Astrocyte (in vitro differentiated cells and primary cell): ENCODE data around the gene ANGEL2. TPM values are rescaled to one million over a fixed set of nuclear protein-coding genes. Genes with fewer than 3 reads are reported as not detected.

Experiments used
- DNase-seq: peaks from one replicate; pipeline ENCODE4 v3.0.0-alpha.2; 2010; ENCODE audit warnings: low read depth
- FAIRE-seq: peaks from 2 replicates; lab custom pipeline; 2011; peaks lifted over from hg19 to GRCh38; lab: Jason Lieb, UNC
- H2AFZ ChIP-seq: 2 replicates; pipeline ENCODE4 v1.6.0; 2012; ENCODE audit warnings: low read depth, low read length, inconsistent platforms
- H3K27ac ChIP-seq: 2 replicates; pipeline ENCODE4 v1.5.1; 2011; ENCODE audit warnings: low read depth, low read length, inconsistent platforms
- H3K27me3 ChIP-seq: 2 replicates; pipeline ENCODE4 v1.6.0; 2011; ENCODE audit warnings: low read length, inconsistent platforms; ENCODE audit not compliant: insufficient read depth
- H3K36me3 ChIP-seq: 2 replicates; pipeline ENCODE4 v1.5.1; 2011; ENCODE audit warnings: low read length, inconsistent platforms; ENCODE audit not compliant: insufficient read depth
- H3K4me1 ChIP-seq: 2 replicates; pipeline ENCODE4 v1.5.1; 2011; ENCODE audit warnings: low read length, inconsistent platforms; ENCODE audit not compliant: insufficient read depth
- H3K4me2 ChIP-seq: 2 replicates; pipeline ENCODE4 v1.6.0; 2012; ENCODE audit warnings: low read length, inconsistent platforms
- H3K4me3 ChIP-seq: 2 replicates; pipeline ENCODE4 v1.5.1; 2011; ENCODE audit warnings: low read depth, mild to moderate bottlenecking, low read length, inconsistent platforms; ENCODE audit not compliant: insufficient read depth
- H3K79me2 ChIP-seq: 2 replicates; pipeline ENCODE4 v1.6.0; 2012; ENCODE audit warnings: mild to moderate bottlenecking, low read length, inconsistent platforms; ENCODE audit not compliant: insufficient read depth
- H3K9ac ChIP-seq: 2 replicates; pipeline ENCODE4 v1.6.0; 2012; ENCODE audit warnings: mild to moderate bottlenecking, low read length, inconsistent platforms
- H3K9me3 ChIP-seq: 2 replicates; pipeline ENCODE4 v1.5.1; 2012; ENCODE audit warnings: low read depth, mild to moderate bottlenecking, low read length, inconsistent platforms; ENCODE audit not compliant: insufficient read depth
- H4K20me1 ChIP-seq: 2 replicates; pipeline ENCODE4 v1.6.0; 2012; ENCODE audit warnings: low read length, inconsistent platforms; ENCODE audit not compliant: insufficient read depth
- H3K27ac Mint-ChIP-seq: one replicate; pipeline ENCODE4 v1.8.0; 2021; ENCODE audit warnings: mild to moderate bottlenecking, mixed read lengths; ENCODE audit not compliant: unreplicated experiment
- H3K27me3 Mint-ChIP-seq: one replicate; pipeline ENCODE4 v1.8.0; 2021; ENCODE audit warnings: low read depth, mixed read lengths; ENCODE audit not compliant: unreplicated experiment
- H3K36me3 Mint-ChIP-seq: one replicate; pipeline ENCODE4 v1.8.0; 2021; ENCODE audit warnings: low read depth, mixed read lengths; ENCODE audit not compliant: unreplicated experiment
- H3K4me1 Mint-ChIP-seq: one replicate; pipeline ENCODE4 v1.8.0; 2021; ENCODE audit warnings: low read depth, mixed read lengths; ENCODE audit not compliant: unreplicated experiment
- H3K4me3 Mint-ChIP-seq: one replicate; pipeline ENCODE4 v1.8.0; 2021; ENCODE audit warnings: mild to moderate bottlenecking, moderate library complexity, mixed read lengths; ENCODE audit not compliant: unreplicated experiment
- H3K9me3 Mint-ChIP-seq: one replicate; pipeline ENCODE4 v1.8.0; 2021; ENCODE audit warnings: mild to moderate bottlenecking, mixed read lengths; ENCODE audit not compliant: unreplicated experiment
- EZH2 ChIP-seq: IDR thresholded peaks from 2 replicates; pipeline ENCODE4 v1.6.1; 2012; ENCODE audit warnings: mild to moderate bottlenecking, low read length, inconsistent platforms; ENCODE audit not compliant: insufficient read depth
- total RNA-seq: library from RNA; stranded (reverse); gene quantifications from 2 replicates; pipeline ENCODE4 v1.2.1, GENCODE V29; 2021
- TF ChIP-seq, protein P1 (sequence below): IDR thresholded peaks from 2 replicates; pipeline ENCODE4 v1.5.1; 2011; ENCODE audit warnings: low read depth, mild to moderate bottlenecking, inconsistent platforms, low read length, moderate library complexity; ENCODE audit not compliant: insufficient read depth

The ANGEL2 gene
- total RNA-seq, 1 donor from 2014 or later, result 21.6 TPM

GRCh38 chr1:213060836-213061235 is 45.2 kb upstream of the ANGEL2 start:
- Histone ChIP-seq H3K27me3 (no peaks in the 10 kb centered on the region), H3K27ac (no peak overlapping the region), H3K4me2 (no peak overlapping the region), H3K9ac (no peak overlapping the region), H3K79me2 (peaks cover 86% of the 10 kb centered on the region), H2AFZ (no peak overlapping the region), H3K4me3 (no peak overlapping the region), H3K36me3 (no peaks in the 10 kb centered on the region), H3K9me3 (no peaks in the 10 kb centered on the region), H4K20me1 (peaks cover 52% of the 10 kb centered on the region), H3K4me1 (no peaks in the 10 kb centered on the region)
- Mint-ChIP-seq H3K9me3 (no peaks in the 10 kb centered on the region), H3K27me3 (no peaks in the 10 kb centered on the region), H3K27ac (no peak overlapping the region), H3K4me1 (no peaks in the 10 kb centered on the region), H3K4me3 (no peak overlapping the region), H3K36me3 (peaks cover 2% of the 10 kb centered on the region)
- TF ChIP-seq EZH2, result no peak
- TF ChIP-seq, protein P1, sequence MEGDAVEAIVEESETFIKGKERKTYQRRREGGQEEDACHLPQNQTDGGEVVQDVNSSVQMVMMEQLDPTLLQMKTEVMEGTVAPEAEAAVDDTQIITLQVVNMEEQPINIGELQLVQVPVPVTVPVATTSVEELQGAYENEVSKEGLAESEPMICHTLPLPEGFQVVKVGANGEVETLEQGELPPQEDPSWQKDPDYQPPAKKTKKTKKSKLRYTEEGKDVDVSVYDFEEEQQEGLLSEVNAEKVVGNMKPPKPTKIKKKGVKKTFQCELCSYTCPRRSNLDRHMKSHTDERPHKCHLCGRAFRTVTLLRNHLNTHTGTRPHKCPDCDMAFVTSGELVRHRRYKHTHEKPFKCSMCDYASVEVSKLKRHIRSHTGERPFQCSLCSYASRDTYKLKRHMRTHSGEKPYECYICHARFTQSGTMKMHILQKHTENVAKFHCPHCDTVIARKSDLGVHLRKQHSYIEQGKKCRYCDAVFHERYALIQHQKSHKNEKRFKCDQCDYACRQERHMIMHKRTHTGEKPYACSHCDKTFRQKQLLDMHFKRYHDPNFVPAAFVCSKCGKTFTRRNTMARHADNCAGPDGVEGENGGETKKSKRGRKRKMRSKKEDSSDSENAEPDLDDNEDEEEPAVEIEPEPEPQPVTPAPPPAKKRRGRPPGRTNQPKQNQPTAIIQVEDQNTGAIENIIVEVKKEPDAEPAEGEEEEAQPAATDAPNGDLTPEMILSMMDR, result no peak
- DNase-seq (no peak), FAIRE-seq (no peak)

GRCh38 chr1:213057264-213058059 is 41.8 kb upstream of the ANGEL2 start:
- DNase-seq (no peak), FAIRE-seq (no peak)
- TF ChIP-seq, protein P1, result no peak
- TF ChIP-seq EZH2, result no peak
- H3K9me3 Mint-ChIP-seq, result no peaks in the 10 kb centered on the region
- H3K79me2 ChIP-seq, result peaks cover 95% of the 10 kb centered on the region
- H3K27ac ChIP-seq, result no peak overlapping the region
- peaks cover 2% of the 10 kb centered on the region for H3K36me3 Mint-ChIP-seq
- no peak overlapping the region for H3K27ac Mint-ChIP-seq
- no peak overlapping the region for H3K4me3 ChIP-seq
- no peaks in the 10 kb centered on the region for H3K4me1 ChIP-seq
- no peaks in the 10 kb centered on the region for H3K9me3 ChIP-seq
- H2AFZ ChIP-seq, result no peak overlapping the region
- no peaks in the 10 kb centered on the region for H3K36me3 ChIP-seq
- H3K27me3 ChIP-seq, result no peaks in the 10 kb centered on the region
- H3K4me1 Mint-ChIP-seq, result peaks cover 13% of the 10 kb centered on the region
- no peak overlapping the region for H3K4me2 ChIP-seq
- H3K9ac ChIP-seq, result no peak overlapping the region
- H3K4me3 Mint-ChIP-seq, result no peak overlapping the region
- no peaks in the 10 kb centered on the region for H3K27me3 Mint-ChIP-seq
- peaks cover 54% of the 10 kb centered on the region for H4K20me1 ChIP-seq

GRCh38 chr1:213055767-213056166 is 40.1 kb upstream of the ANGEL2 start:
- Mint-ChIP-seq H3K4me3 (no peak overlapping the region), H3K4me1 (peaks cover 18% of the 10 kb centered on the region), H3K36me3 (peaks cover 2% of the 10 kb centered on the region), H3K9me3 (no peaks in the 10 kb centered on the region), H3K27ac (no peak overlapping the region), H3K27me3 (no peaks in the 10 kb centered on the region)
- no peaks in the 10 kb centered on the region for H3K9me3 ChIP-seq
- peaks cover 92% of the 10 kb centered on the region for H3K79me2 ChIP-seq
- H3K4me3 ChIP-seq, result no peak overlapping the region
- FAIRE-seq (no peak), DNase-seq (no peak)
- no peaks in the 10 kb centered on the region for H3K4me1 ChIP-seq
- H3K27ac ChIP-seq, result no peak overlapping the region
- H3K9ac ChIP-seq, result no peak overlapping the region
- H2AFZ ChIP-seq, result no peak overlapping the region
- no peak for TF ChIP-seq EZH2
- TF ChIP-seq, protein P1, result no peak
- no peaks in the 10 kb centered on the region for H3K27me3 ChIP-seq
- no peaks in the 10 kb centered on the region for H3K36me3 ChIP-seq
- H4K20me1 ChIP-seq, result peaks cover 44% of the 10 kb centered on the region
- H3K4me2 ChIP-seq, result no peak overlapping the region
